ENCODE measurements around the gene RAB37. TPM values are rescaled to one million over a fixed set of nuclear protein-coding genes. Genes with fewer than 3 reads are reported as not detected.

RAB37 gene
- total and polyA plus RNA-seq, 2 of the 8 experiments (the other 6 are each of a cell fraction or from before 2014, with no cell fraction given), result 5.5 to 6.1 TPM

- Histone ChIP-seq H2BK12ac (ENCODE audit: low read depth, low read length) (peak overlapping the region; percentile 69; the same call in 1 of the 2 replicates), H4K5ac (ENCODE audit: insufficient read length, low read depth, low read length) (no peak overlapping the region), H2BK5ac (ENCODE audit: low read depth, low read length) (0 out of 2 replicates have a peak overlapping the region, but pooled peaks have one; percentile 18), H3K9me3 (ENCODE audit: insufficient read depth in 2 of 2, low read depth in 1 of 2, low read length in 1 of 2) (no peaks in the 10 kb centered on the region), H2BK20ac (ENCODE audit: low read length) (no peak overlapping the region), H3K27me3 (replicated peaks in 1 of 4; ENCODE audit: control insufficient read depth in 3 of 4, extremely low read depth in 1 of 4, insufficient read depth in 3 of 4, low read length in 3 of 4) (no peaks in the 10 kb centered on the region), H3K27ac (ENCODE audit: low read depth, low read length) (no peak overlapping the region), H3K4me2 (ENCODE audit: insufficient read depth in 1 of 2, low read depth in 2 of 2, low read length in 2 of 2) (peak overlapping the region; percentile 15 to 18; a peak in 2 of 4 replicates), H3K4ac (replicated peaks; ENCODE audit: insufficient read length, low read depth, low read length) (no peak overlapping the region), H3K4me3 (ENCODE audit: extremely low read depth in 1 of 4, insufficient read depth in 2 of 4, low read depth in 3 of 4, low read length in 4 of 4) (no peak overlapping the region), H3K4me1 (replicated peaks in 1 of 4; ENCODE audit: control insufficient read depth in 3 of 4, insufficient read depth in 4 of 4, low read length in 3 of 4) (peaks cover 5 to 40% (median 23%) of the 10 kb centered on the region in 4 experiments), H4K91ac (replicated peaks; ENCODE audit: insufficient read length, low read length) (no peak overlapping the region), H4K20me1 (replicated peaks in 1 of 2; ENCODE audit: control insufficient read depth in 1 of 2, insufficient read depth in 2 of 2, low read length in 2 of 2) (peaks cover 16 to 19% of the 10 kb centered on the region in 2 experiments), H2BK120ac (replicated peaks; ENCODE audit: low read depth, low read length) (no peak overlapping the region), H3K79me1 (ENCODE audit: low read depth, low read length) (peaks cover 3% of the 10 kb centered on the region), H4K8ac (ENCODE audit: extremely low read depth, insufficient read depth, low read length) (no peak overlapping the region; the same call in 1 of the 2 replicates), H3K56ac (replicated peaks; ENCODE audit: insufficient read length, low read depth, low read length) (no peak overlapping the region), H3K9ac (replicated peaks in 1 of 4; ENCODE audit: extremely low read depth in 1 of 4, low read depth in 3 of 4, low read length in 3 of 4) (no peak overlapping the region; a peak in 1 of 7 replicates), H3K23ac (ENCODE audit: insufficient read length) (no peak overlapping the region), H3K23me2 (ENCODE audit: low read depth, low read length) (peaks cover 13% of the 10 kb centered on the region), H3K14ac (ENCODE audit: insufficient read length) (no peak overlapping the region), H3K18ac (ENCODE audit: extremely low read depth, low read length) (peak overlapping the region; percentile 25; the same call in 1 of the 2 replicates), H3K36me3 (ENCODE audit: control insufficient read depth in 2 of 4, insufficient read depth in 4 of 4, low read length in 3 of 4) (no peaks in the 10 kb centered on the region), H2BK15ac (ENCODE audit: low read length) (0 out of 2 replicates have a peak overlapping the region, but pooled peaks have one; percentile 25), H2AK5ac (ENCODE audit: low read depth, low read length) (peak overlapping the region; percentile 43; the same call in 1 of the 2 replicates), H3K79me2 (ENCODE audit: control insufficient read depth in 1 of 2, insufficient read depth in 2 of 2, low read length in 2 of 2) (peaks cover 7 to 23% of the 10 kb centered on the region in 2 experiments; a peak in 3 of 4 replicates), H2AFZ (ENCODE audit: low read length) (no peak overlapping the region)
- WGBS, 2 experiments (ENCODE audit: extremely low coverage in 1 of 2, insufficient coverage in 1 of 2, insufficient read length in 1 of 2, insufficient replicate concordance in 2 of 2, low coverage in 1 of 2, low lambda C conversion rate in 2 of 2, missing lambda C conversion rate in 1 of 2), result 82% methylated on average over 5 of the region's 5 CpGs; no CpG with 5 or more reads in 1 of the 2 experiments
- ChIA-PET CTCF (ENCODE audit: partially characterized antibody) (interaction anchor here (0.8 to 4.7 kb wide), 19 partner anchors 10 to 368 kb away, joined by 3 to 388 read pairs (median 12); partner anchors contain the start of genes NAT9 and RAB37), POLR2A (ENCODE audit: partially characterized antibody) (interaction anchor here (0.8 to 9.3 kb wide), 9 partner anchors 9 to 115 kb away, joined by 3 to 60 read pairs (median 5); partner anchors contain the start of genes NAT9 and RAB37)
- FAIRE-seq (no peak), DNase-seq (ENCODE audit: low read depth in 1 of 2, low spot score in 2 of 2) (no peak)
- TF ChIP-seq HDAC2 (IDR thresholded peaks at IDR 0.05; ENCODE audit: borderline replicate concordance in 1 of 2, low read depth in 2 of 2, low read length in 2 of 2), result no peak
- no peak for TF ChIP-seq SRF (IDR thresholded peaks at IDR 0.05; ENCODE audit: low read depth, low read length)
- TF ChIP-seq NRF1 (IDR thresholded peaks at IDR 0.05; ENCODE audit: low read depth, low read length), result no peak
- no peak for TF ChIP-seq HDAC6 (IDR thresholded peaks at IDR 0.05; ENCODE audit: low read depth, low read length)
- TF ChIP-seq PHF8 (conservative IDR thresholded peaks at IDR 0.05; ENCODE audit: low read depth, low read length), result no peak
- TF ChIP-seq, protein P1, sequence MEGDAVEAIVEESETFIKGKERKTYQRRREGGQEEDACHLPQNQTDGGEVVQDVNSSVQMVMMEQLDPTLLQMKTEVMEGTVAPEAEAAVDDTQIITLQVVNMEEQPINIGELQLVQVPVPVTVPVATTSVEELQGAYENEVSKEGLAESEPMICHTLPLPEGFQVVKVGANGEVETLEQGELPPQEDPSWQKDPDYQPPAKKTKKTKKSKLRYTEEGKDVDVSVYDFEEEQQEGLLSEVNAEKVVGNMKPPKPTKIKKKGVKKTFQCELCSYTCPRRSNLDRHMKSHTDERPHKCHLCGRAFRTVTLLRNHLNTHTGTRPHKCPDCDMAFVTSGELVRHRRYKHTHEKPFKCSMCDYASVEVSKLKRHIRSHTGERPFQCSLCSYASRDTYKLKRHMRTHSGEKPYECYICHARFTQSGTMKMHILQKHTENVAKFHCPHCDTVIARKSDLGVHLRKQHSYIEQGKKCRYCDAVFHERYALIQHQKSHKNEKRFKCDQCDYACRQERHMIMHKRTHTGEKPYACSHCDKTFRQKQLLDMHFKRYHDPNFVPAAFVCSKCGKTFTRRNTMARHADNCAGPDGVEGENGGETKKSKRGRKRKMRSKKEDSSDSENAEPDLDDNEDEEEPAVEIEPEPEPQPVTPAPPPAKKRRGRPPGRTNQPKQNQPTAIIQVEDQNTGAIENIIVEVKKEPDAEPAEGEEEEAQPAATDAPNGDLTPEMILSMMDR (IDR thresholded peaks at IDR 0.05; ENCODE audit: control extremely low read depth in 1 of 3, insufficient read depth in 1 of 3, low read depth in 1 of 3, low read length in 3 of 3), result no peak
- TF ChIP-seq RBBP5 (IDR thresholded peaks at IDR 0.05; ENCODE audit: borderline replicate concordance, low read depth, low read length), result no peak
- TF ChIP-seq GABPA (IDR thresholded peaks at IDR 0.05; ENCODE audit: borderline replicate concordance, insufficient read depth, low read length), result no peak
- no peak for TF ChIP-seq BCL11A (IDR thresholded peaks at IDR 0.05; ENCODE audit: low read depth in 2 of 2, low read length in 2 of 2)
- TF ChIP-seq CHD1 (IDR thresholded peaks at IDR 0.05; ENCODE audit: low read depth, low read length), result no peak
Observed at GRCh38 chr17:74746376-74746775, 9.3 kb downstream of the RAB37 start.

All from H1 (cell line).